ENCODE measurements around the gene PRKRIP1. TPM values are rescaled to one million over a fixed set of nuclear protein-coding genes. Genes with fewer than 3 reads are reported as not detected.
"Not testable (repeated sequence)": the region's sequence is repeated elsewhere in the genome, so short reads cannot be mapped to it uniquely, and the experiment has no call there.

Gene PRKRIP1
- polyA plus RNA-seq, 1 donor, result 30.0 TPM

GRCh38 chr7:102403563-102403962 is 7.4 kb downstream of the PRKRIP1 start:
- DNase-seq, result no peak
- no CpG with 5 or more reads among the region's 3 CpGs for WGBS (ENCODE audit: insufficient coverage, low lambda C conversion rate)
- Histone ChIP-seq H3K36me3 (ENCODE audit: control insufficient read depth, insufficient read depth, low read length) (peaks cover 83% of the 10 kb centered on the region), H3K4me3 (ENCODE audit: low read length) (no peak overlapping the region), H3K27me3 (ENCODE audit: control insufficient read depth, insufficient read depth, low read length) (no peaks in the 10 kb centered on the region), H3K27ac (ENCODE audit: low read length) (no peak overlapping the region), H3K4me1 (ENCODE audit: control insufficient read depth, insufficient read depth, low read length) (peaks cover 2% of the 10 kb centered on the region), H3K9me3 (ENCODE audit: control insufficient read depth, low read depth, low read length) (no peaks in the 10 kb centered on the region)

- H3K4me3 ChIP-seq (ENCODE audit: low read length), result no peak overlapping the region
- H3K4me1 ChIP-seq (ENCODE audit: control insufficient read depth, insufficient read depth, low read length), result peaks cover 2% of the 10 kb centered on the region
- H3K27me3 ChIP-seq (ENCODE audit: control insufficient read depth, insufficient read depth, low read length), result no peaks in the 10 kb centered on the region
- H3K36me3 ChIP-seq (ENCODE audit: control insufficient read depth, insufficient read depth, low read length), result peaks cover 86% of the 10 kb centered on the region
- no peaks in the 10 kb centered on the region for H3K9me3 ChIP-seq (ENCODE audit: control insufficient read depth, low read depth, low read length)
- DNase-seq, result peak; percentile 58 to 61
- WGBS (ENCODE audit: insufficient coverage, low lambda C conversion rate), result no CpG with 5 or more reads among the region's 15 CpGs
- no peak overlapping the region for H3K27ac ChIP-seq (ENCODE audit: low read length)
Observed at GRCh38 chr7:102404005-102404861, 8.1 kb downstream of the PRKRIP1 start.

- H3K36me3 ChIP-seq (ENCODE audit: control insufficient read depth, insufficient read depth, low read length), result peaks cover 86% of the 10 kb centered on the region
- not testable (repeated sequence) for H3K27ac ChIP-seq (ENCODE audit: low read length); H3K4me1 ChIP-seq (ENCODE audit: control insufficient read depth, insufficient read depth, low read length); H3K27me3 ChIP-seq (ENCODE audit: control insufficient read depth, insufficient read depth, low read length); H3K9me3 ChIP-seq (ENCODE audit: control insufficient read depth, low read depth, low read length); H3K4me3 ChIP-seq (ENCODE audit: low read length); DNase-seq
- WGBS (ENCODE audit: insufficient coverage, low lambda C conversion rate), result no CpG with 5 or more reads among the region's 5 CpGs
Observed at GRCh38 chr7:102404862-102405188, 8.7 kb downstream of the PRKRIP1 start.

- H3K4me1 ChIP-seq (ENCODE audit: control insufficient read depth, insufficient read depth, low read length), result peaks cover 2% of the 10 kb centered on the region
- H3K9me3 ChIP-seq (ENCODE audit: control insufficient read depth, low read depth, low read length), result no peaks in the 10 kb centered on the region
- H3K36me3 ChIP-seq (ENCODE audit: control insufficient read depth, insufficient read depth, low read length), result peaks cover 89% of the 10 kb centered on the region
- WGBS (ENCODE audit: insufficient coverage, low lambda C conversion rate), result no CpG with 5 or more reads among the region's 6 CpGs
- H3K4me3 ChIP-seq (ENCODE audit: low read length), result no peak overlapping the region
- no peaks in the 10 kb centered on the region for H3K27me3 ChIP-seq (ENCODE audit: control insufficient read depth, insufficient read depth, low read length)
- H3K27ac ChIP-seq (ENCODE audit: low read length), result no peak overlapping the region
- no peak for DNase-seq
Observed at GRCh38 chr7:102407910-102408309, 11.7 kb downstream of the PRKRIP1 start.

GRCh38 chr7:102408530-102408929 is 12.4 kb downstream of the PRKRIP1 start:
- not testable (repeated sequence) for DNase-seq; H3K9me3 ChIP-seq (ENCODE audit: control insufficient read depth, low read depth, low read length); H3K4me1 ChIP-seq (ENCODE audit: control insufficient read depth, insufficient read depth, low read length); H3K27me3 ChIP-seq (ENCODE audit: control insufficient read depth, insufficient read depth, low read length); H3K4me3 ChIP-seq (ENCODE audit: low read length); H3K27ac ChIP-seq (ENCODE audit: low read length)
- peaks cover 87% of the 10 kb centered on the region for H3K36me3 ChIP-seq (ENCODE audit: control insufficient read depth, insufficient read depth, low read length)
- WGBS (ENCODE audit: insufficient coverage, low lambda C conversion rate), result no CpG with 5 or more reads among the region's 6 CpGs

- DNase-seq, result no peak
- WGBS (ENCODE audit: insufficient coverage, low lambda C conversion rate), result no CpG with 5 or more reads among the region's 4 CpGs
- peaks cover 84% of the 10 kb centered on the region for H3K36me3 ChIP-seq (ENCODE audit: control insufficient read depth, insufficient read depth, low read length)
Observed at GRCh38 chr7:102409340-102409739, 13.2 kb downstream of the PRKRIP1 start.

GRCh38 chr7:102410123-102410522 is 14.0 kb downstream of the PRKRIP1 start:
- Histone ChIP-seq H3K36me3 (ENCODE audit: control insufficient read depth, insufficient read depth, low read length) (peaks cover 89% of the 10 kb centered on the region), H3K9me3 (ENCODE audit: control insufficient read depth, low read depth, low read length) (no peaks in the 10 kb centered on the region), H3K4me1 (ENCODE audit: control insufficient read depth, insufficient read depth, low read length) (no peaks in the 10 kb centered on the region), H3K27me3 (ENCODE audit: control insufficient read depth, insufficient read depth, low read length) (no peaks in the 10 kb centered on the region), H3K27ac (ENCODE audit: low read length) (no peak overlapping the region), H3K4me3 (ENCODE audit: low read length) (no peak overlapping the region)
- no peak for DNase-seq
- WGBS (ENCODE audit: insufficient coverage, low lambda C conversion rate), result no CpG with 5 or more reads among the region's 6 CpGs

More at GRCh38 chr7:102409340-102409739, 13.2 kb downstream of the PRKRIP1 start:
- Histone ChIP-seq H3K9me3 (ENCODE audit: control insufficient read depth, low read depth, low read length) (no peaks in the 10 kb centered on the region), H3K4me1 (ENCODE audit: control insufficient read depth, insufficient read depth, low read length) (peaks cover 2% of the 10 kb centered on the region), H3K4me3 (ENCODE audit: low read length) (no peak overlapping the region), H3K27me3 (ENCODE audit: control insufficient read depth, insufficient read depth, low read length) (no peaks in the 10 kb centered on the region), H3K27ac (ENCODE audit: low read length) (no peak overlapping the region)

GRCh38 chr7:102410918-102411317 is 14.8 kb downstream of the PRKRIP1 start:
- Histone ChIP-seq H3K27me3 (ENCODE audit: control insufficient read depth, insufficient read depth, low read length) (no peaks in the 10 kb centered on the region), H3K9me3 (ENCODE audit: control insufficient read depth, low read depth, low read length) (no peaks in the 10 kb centered on the region)

GRCh38 chr7:102412548-102412947 is 16.4 kb downstream of the PRKRIP1 start:
- no peaks in the 10 kb centered on the region for H3K27me3 ChIP-seq (ENCODE audit: control insufficient read depth, insufficient read depth, low read length)
- H3K36me3 ChIP-seq (ENCODE audit: control insufficient read depth, insufficient read depth, low read length), result peaks cover 86% of the 10 kb centered on the region
- no peaks in the 10 kb centered on the region for H3K9me3 ChIP-seq (ENCODE audit: control insufficient read depth, low read depth, low read length)
- H3K27ac ChIP-seq (ENCODE audit: low read length), result no peak overlapping the region
- no CpG with 5 or more reads among the region's 6 CpGs for WGBS (ENCODE audit: insufficient coverage, low lambda C conversion rate)
- no peak for DNase-seq
- no peak overlapping the region for H3K4me3 ChIP-seq (ENCODE audit: low read length)
- no peaks in the 10 kb centered on the region for H3K4me1 ChIP-seq (ENCODE audit: control insufficient read depth, insufficient read depth, low read length)

More at GRCh38 chr7:102410918-102411317, 14.8 kb downstream of the PRKRIP1 start:
- DNase-seq, result no peak
- no peak overlapping the region for H3K4me3 ChIP-seq (ENCODE audit: low read length)
- H3K36me3 ChIP-seq (ENCODE audit: control insufficient read depth, insufficient read depth, low read length), result peaks cover 88% of the 10 kb centered on the region
- no peaks in the 10 kb centered on the region for H3K4me1 ChIP-seq (ENCODE audit: control insufficient read depth, insufficient read depth, low read length)
- no CpG with 5 or more reads among the region's 5 CpGs for WGBS (ENCODE audit: insufficient coverage, low lambda C conversion rate)
- no peak overlapping the region for H3K27ac ChIP-seq (ENCODE audit: low read length)

- Histone ChIP-seq H3K27ac (ENCODE audit: low read length) (no peak overlapping the region), H3K27me3 (ENCODE audit: control insufficient read depth, insufficient read depth, low read length) (no peaks in the 10 kb centered on the region), H3K4me3 (ENCODE audit: low read length) (no peak overlapping the region), H3K9me3 (ENCODE audit: control insufficient read depth, low read depth, low read length) (no peaks in the 10 kb centered on the region), H3K4me1 (ENCODE audit: control insufficient read depth, insufficient read depth, low read length) (no peaks in the 10 kb centered on the region), H3K36me3 (ENCODE audit: control insufficient read depth, insufficient read depth, low read length) (peaks cover 83% of the 10 kb centered on the region)
- no CpG with 5 or more reads among the region's 5 CpGs for WGBS (ENCODE audit: insufficient coverage, low lambda C conversion rate)
- no peak for DNase-seq
Observed at GRCh38 chr7:102413091-102413490, 16.9 kb downstream of the PRKRIP1 start.

- Histone ChIP-seq H3K36me3 (ENCODE audit: control insufficient read depth, insufficient read depth, low read length) (peaks cover 83% of the 10 kb centered on the region), H3K4me1 (ENCODE audit: control insufficient read depth, insufficient read depth, low read length) (no peaks in the 10 kb centered on the region), H3K27me3 (ENCODE audit: control insufficient read depth, insufficient read depth, low read length) (no peaks in the 10 kb centered on the region), H3K4me3 (ENCODE audit: low read length) (no peak overlapping the region), H3K9me3 (ENCODE audit: control insufficient read depth, low read depth, low read length) (no peaks in the 10 kb centered on the region), H3K27ac (ENCODE audit: low read length) (no peak overlapping the region)
- DNase-seq, result no peak
- no CpG with 5 or more reads among the region's 4 CpGs for WGBS (ENCODE audit: insufficient coverage, low lambda C conversion rate)
Observed at GRCh38 chr7:102413611-102414010, 17.4 kb downstream of the PRKRIP1 start.

Data from large intestine (tissue), 3 donors.